HG02623 (cell line): ENCODE measurements around the gene NBAS.

Experiments used
- ATAC-seq: cut with Tn5 transposase; IDR thresholded peaks from one replicate; pipeline ENCODE4 v1.9.1; 2021; ENCODE audit warnings: moderate library complexity; ENCODE audit not compliant: unreplicated experiment

The NBAS gene

DNA sequence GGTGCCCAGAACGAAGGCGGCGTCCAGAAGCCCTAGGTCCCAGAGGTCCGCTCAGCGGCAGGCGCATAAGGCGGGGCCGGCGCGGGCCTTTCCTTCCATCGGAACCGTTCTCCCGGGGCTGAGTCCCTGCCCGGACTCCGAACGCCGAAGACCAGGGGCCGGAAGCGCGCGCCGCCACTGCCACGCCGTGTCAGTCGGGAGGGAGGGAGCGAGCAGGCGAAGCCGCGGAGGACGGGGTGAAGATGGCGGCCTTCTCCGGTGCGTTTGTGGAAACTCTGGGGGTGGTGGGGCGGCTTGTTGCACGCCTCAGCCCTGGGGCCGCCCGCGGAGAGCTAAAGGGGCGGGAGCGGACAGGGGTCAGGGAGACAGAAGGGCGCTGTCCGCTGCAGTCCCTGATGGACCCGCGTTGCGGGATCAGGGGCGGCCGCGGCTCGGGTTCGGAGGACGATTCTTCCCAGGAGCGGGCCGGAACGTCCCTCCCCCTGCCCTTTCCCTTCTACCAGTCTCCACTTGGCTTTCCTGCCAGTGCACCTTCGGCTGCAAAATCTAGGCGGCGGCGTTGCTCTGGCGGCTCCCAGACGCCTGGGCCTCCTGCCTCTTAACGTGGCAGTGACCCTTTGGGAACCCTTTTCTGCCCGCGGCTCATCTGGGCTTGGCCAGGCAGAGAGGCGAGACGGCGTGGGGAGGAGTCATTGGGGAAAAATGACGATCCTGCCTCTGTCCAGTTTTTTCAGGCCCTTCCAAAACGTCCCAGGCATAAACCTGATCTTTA is 30.7 kb upstream of the NBAS start, which contains the start of gene DDX1:
DDX1 (plus strand) TSS at position 177 of the 772 bp plus-strand sequence; CDS start at position 243, 66 bp downstream.
- peak; percentile 88 for ATAC-seq

DNA sequence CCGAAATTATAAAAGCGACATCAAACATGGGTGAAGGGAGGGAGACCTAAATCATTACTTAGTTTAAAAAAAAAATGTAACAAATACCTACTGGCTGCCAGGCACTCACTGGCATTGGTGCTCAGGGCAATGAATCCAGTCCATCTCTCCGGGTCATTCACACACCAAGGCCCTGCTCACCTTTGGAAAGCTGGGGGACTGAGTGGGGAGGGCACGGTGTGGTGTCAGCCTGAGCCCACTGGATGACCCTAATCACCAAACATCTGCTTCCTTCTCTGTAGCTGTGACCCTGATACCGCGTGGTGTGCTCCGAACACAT is 30.2 kb upstream of the NBAS start:
- no peak for ATAC-seq

DNA sequence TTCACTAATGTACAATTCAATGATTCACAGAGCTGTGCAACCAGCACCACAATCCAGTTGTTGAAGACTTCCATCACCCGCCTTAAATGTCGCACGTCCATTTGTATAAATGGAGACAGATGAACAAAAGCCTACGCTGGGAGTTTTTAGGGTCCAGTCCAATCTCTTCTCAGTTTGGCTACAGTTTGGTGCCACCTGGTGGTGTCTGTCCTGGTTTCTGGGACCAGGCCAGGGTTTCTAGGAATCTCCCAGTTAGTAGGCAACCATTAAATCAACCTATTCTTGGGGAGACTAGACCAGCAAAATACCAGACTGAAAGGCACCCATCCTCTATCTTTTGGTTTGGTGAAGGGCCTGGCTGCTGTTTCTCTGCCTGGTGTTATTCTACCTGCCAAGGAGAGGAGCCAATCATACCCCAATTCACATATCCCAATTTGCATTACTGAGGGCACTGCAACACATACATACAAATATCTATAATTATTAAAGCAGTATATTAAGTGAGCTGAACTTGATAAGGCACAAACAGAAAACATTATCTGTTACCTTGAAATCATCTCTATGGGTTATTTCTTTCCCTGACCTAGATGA is 27.3 kb upstream of the NBAS start:
- no peak for ATAC-seq

- ATAC-seq: no peak
Observed at GRCh38 chr2:15584767-15585469, 23.8 kb upstream of the NBAS start.

GRCh38 chr2:15584316-15584715 is 23.2 kb upstream of the NBAS start:
- no peak for ATAC-seq

- no peak for ATAC-seq
Observed at GRCh38 chr2:15583826-15584225, 22.7 kb upstream of the NBAS start.

- ATAC-seq: no peak
Observed at GRCh38 chr2:15582710-15583357, 21.7 kb upstream of the NBAS start.

GRCh38 chr2:15580451-15580850 is 19.3 kb upstream of the NBAS start:
- ATAC-seq: no peak

GRCh38 chr2:15579641-15580040 is 18.5 kb upstream of the NBAS start:
- no peak for ATAC-seq

GRCh38 chr2:15577071-15577735 is 16.1 kb upstream of the NBAS start:
- ATAC-seq: peak; percentile 89

DNA sequence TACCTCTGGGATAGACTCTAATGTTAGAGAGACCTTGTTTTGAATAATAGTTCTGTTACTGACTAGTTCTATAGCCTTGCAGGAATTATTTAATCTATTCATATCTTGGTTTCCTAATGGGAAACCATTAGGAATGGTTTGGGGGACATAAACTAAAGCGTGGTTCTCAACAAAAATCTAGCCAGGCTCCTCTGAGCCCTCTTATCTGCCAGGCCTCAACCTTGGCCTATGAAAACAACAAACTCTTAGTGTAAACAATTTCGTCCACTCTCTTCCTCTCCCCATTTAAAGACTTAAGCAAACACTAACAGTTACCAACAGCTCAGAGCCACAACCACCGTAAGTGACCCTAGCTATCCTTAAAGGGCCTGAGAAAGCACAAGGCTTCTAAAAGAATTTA is 10.6 kb upstream of the NBAS start:
- no peak for ATAC-seq

DNA sequence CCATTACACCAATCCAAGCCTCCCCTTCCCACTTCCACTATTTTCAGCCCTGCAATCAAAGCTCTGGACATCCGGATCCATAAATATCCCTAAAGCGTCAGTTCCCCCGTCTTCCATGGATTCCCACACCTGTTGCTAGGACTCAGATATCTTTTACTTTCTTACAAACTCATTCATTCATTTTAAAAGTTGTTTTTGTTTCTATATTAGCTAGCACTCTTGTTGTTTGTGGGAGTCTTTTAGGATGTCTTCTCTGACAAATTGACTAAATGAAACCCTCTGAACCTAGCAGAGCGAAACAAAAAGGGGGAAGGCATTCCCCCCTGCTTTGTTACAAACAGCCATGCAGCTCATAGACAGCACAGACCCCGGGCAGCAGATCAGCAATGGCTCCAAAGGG is 9.0 kb upstream of the NBAS start:
- no peak for ATAC-seq

DNA sequence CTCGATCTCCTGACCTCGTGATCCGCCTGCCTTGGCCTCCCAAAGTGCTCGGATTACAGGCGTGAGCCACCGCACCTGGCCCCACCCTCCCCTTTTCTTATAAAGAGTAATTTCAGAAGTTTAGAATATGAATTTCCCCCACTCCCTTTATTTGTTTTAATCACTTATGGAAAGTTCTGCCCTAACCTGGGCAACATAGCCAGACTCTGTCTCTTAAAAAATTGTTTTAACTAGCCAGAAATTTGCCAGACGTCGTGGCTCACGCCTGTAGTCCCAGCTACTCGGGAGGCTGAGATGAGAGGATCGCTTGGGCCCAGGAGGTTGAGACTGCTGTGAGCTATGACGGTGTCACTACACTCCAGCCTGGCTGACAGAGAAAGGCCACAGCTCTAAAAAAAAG is 7.7 kb upstream of the NBAS start:
- ATAC-seq: no peak

DNA sequence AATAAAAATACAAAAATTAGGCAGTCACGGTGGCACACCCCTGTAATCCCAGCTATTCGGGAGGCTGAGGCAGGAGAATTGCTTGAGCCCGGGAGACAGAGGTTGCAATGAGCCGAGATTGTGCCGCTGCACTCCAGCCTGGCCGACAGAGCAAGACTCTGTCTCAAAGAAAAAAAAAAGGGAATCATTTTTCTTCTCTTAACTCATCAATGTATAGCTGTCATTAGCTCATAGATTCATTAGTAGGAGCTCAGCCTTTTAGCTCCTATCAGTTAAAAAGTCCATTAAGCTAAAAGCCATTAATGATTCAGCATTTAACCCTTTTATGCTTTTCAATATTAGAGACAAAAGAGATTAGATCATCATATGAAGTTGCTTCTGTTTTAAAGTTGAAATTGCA is 5.8 kb upstream of the NBAS start:
- no peak for ATAC-seq

GRCh38 chr2:15565994-15566671 is 5.0 kb upstream of the NBAS start:
- no peak for ATAC-seq

DNA sequence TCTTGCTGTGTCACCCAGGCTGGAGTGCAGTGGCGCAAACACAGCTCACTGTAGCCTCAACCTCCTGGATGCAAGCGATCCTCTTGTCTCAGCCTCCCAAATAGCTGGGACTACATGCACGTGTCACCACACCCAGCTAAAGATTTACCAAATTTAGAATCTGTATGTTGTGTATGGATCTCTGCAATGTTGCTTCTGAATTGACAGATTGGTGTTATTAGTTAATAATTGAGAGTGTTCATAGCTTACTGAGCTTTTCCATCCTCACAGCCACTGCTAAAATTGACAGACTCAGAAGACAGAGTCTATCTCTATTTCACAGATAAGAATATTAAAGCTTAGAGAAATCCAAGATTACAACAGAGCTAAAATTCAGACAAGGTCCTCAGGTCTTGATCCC is 4.3 kb upstream of the NBAS start:
- ATAC-seq: no peak

GRCh38 chr2:15563227-15564100 is 2.3 kb upstream of the NBAS start:
- ATAC-seq: no peak

DNA sequence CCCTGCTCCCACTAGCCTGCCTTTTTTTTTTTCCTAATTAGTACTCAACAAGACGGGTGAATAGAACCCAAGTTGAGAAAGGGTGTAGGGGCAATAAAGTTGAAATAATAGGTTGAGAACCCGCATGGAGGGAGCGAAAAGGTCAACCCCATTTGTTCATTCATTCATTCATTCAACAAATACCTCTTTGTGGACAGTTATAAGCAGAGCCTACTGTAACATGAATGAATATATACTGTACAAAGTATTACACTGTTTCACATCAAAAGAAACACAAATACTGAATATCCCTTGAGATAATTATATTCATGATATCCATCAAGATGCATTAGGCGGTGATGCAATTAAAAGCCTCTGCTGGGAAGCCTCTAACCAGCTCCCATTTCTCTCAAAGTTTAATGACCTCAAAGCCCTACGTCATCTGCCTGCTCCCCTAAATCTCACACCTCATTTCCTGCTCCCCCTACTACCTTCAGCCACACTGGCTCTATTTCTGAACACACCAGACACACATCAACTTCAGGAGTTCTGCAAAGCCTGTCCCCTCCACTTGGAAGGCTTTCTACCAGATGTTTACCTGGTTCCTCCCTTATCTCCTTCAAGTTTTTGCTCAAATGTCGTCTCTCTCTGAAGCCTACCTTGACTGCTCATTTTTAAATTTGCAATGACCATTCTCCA is 1.4 kb upstream of the NBAS start:
- no peak for ATAC-seq
